Measurements from ENCODE around the gene COX15. TPM values are rescaled to one million over a fixed set of nuclear protein-coding genes. Genes with fewer than 3 reads are reported as not detected.

Gene COX15
- total RNA-seq, 2 donors from 2014 or later = 17.6 to 24.3 TPM

GRCh38 chr10:99685597-99685967 lies 46.3 kb downstream of the COX15 start:
- no peak for DNase-seq (ENCODE audit: low spot score)
- intact Hi-C loops (cut with DNase I) = no loop called here

GRCh38 chr10:99682752-99683151 lies 49.2 kb downstream of the COX15 start:
- intact Hi-C loops (cut with DNase I) = no loop called here
- DNase-seq (ENCODE audit: low spot score) = no peak

Other genes starting within 250 kb of the COX15 start
- not detected for gene NKX2-3, start 199.2 kb downstream of the COX15 start, total RNA-seq
- gene SLC25A28, start 111.7 kb downstream of the COX15 start, total RNA-seq = 10 to 100 TPM; 42.2 to 44.3 TPM
- 10 to 100 TPM in 1 of 2 donors, 1 to 10 TPM in 1; 8.5 to 10.1 TPM for gene ENTPD7, start 72.6 kb downstream of the COX15 start, total RNA-seq
- gene CUTC, start 107 bp upstream of the COX15 start, total RNA-seq = 10 to 100 TPM; 22.6 to 25.7 TPM
- 1 to 10 TPM; 2.1 to 3.3 TPM for gene ABCC2, start 50.5 kb upstream of the COX15 start, total RNA-seq

All from posterior vena cava (tissue), 2 donors.